ENCODE data around the gene FZD7.

GRCh38 chr2:202006301-202006700, 27.4 kb upstream of the FZD7 start:
- TF ChIP-seq CTCF (IDR thresholded peaks at IDR 0.05) (no peak), POLR2AphosphoS5 (IDR thresholded peaks at IDR 0.05) (no peak)
